Parathyroid adenoma (tissue), 2 donors: Measurements from ENCODE around the gene ILF3.

Source experiments
- H2AFZ ChIP-seq: fragments of 300-600 bp; sonication (generic); one replicate; pipeline ENCODE4 v1.7.0; 2017; ENCODE audit warnings: antibody characterized with exemption, mild to moderate bottlenecking
- H3K27ac ChIP-seq: fragments of 300-600 bp; sonication (generic); one replicate; pipeline ENCODE4 v1.7.0; 2017
- H3K27me3 ChIP-seq: fragments of 300-600 bp; sonication (generic); one replicate; pipeline ENCODE4 v1.7.0; 2017; ENCODE audit warnings: low read length; ENCODE audit not compliant: control insufficient read depth, insufficient read depth
- H3K36me3 ChIP-seq: fragments of 300-600 bp; sonication (generic); one replicate; pipeline ENCODE4 v1.7.0; 2017; ENCODE audit warnings: low read length; ENCODE audit not compliant: control insufficient read depth, insufficient read depth
- H3K4me1 ChIP-seq: fragments of 300-600 bp; sonication (generic); one replicate; pipeline ENCODE4 v1.7.0; 2017; ENCODE audit warnings: control low read depth
- H3K4me2 ChIP-seq: fragments of 300-600 bp; sonication (generic); one replicate; pipeline ENCODE4 v1.7.0; 2017; ENCODE audit warnings: low read length
- H3K4me3 ChIP-seq: fragments of 300-600 bp; sonication (generic); one replicate; pipeline ENCODE4 v1.7.0; 2017; ENCODE audit warnings: low read depth, low read length
- H3K79me2 ChIP-seq: fragments of 300-600 bp; sonication (generic); one replicate; pipeline ENCODE4 v1.7.0; 2017; ENCODE audit warnings: control low read depth
- H3K9ac ChIP-seq: fragments of 300-600 bp; sonication (generic); one replicate; pipeline ENCODE4 v1.7.0; 2017; ENCODE audit warnings: mild to moderate bottlenecking
- H3K9me3 ChIP-seq: fragments of 300-600 bp; sonication (generic); one replicate; pipeline ENCODE4 v1.7.0; 2017; ENCODE audit warnings: low read length; ENCODE audit not compliant: control insufficient read depth
- TF ChIP-seq, protein P1 (sequence below): fragments of 300-600 bp; sonication (generic); IDR thresholded peaks from one replicate; pipeline ENCODE4 v1.7.0; 2017; ENCODE audit warnings: antibody characterized with exemption, mild to moderate bottlenecking
- donor health status: primary hyperparathyroidism.

ILF3 gene

DNA sequence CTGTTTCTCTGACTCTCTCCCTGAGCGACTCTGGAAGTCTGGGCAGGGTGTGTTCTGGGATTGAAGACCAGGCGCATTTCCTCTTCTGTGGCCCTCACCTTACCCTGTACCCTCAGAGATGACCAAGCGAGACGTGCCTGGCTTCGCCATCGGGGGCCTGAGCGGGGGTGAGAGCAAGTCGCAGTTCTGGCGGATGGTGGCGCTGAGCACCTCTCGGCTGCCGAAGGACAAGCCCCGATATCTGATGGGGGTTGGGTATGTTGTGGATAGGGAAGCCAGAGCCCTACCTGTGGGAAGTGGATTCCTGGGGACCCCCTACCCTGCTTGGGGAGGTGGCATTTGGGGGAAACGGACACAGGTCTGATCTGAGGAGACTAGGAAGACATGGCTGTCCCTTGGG, 57.9 kb downstream of the ILF3 start:
- TF ChIP-seq, protein P1, sequence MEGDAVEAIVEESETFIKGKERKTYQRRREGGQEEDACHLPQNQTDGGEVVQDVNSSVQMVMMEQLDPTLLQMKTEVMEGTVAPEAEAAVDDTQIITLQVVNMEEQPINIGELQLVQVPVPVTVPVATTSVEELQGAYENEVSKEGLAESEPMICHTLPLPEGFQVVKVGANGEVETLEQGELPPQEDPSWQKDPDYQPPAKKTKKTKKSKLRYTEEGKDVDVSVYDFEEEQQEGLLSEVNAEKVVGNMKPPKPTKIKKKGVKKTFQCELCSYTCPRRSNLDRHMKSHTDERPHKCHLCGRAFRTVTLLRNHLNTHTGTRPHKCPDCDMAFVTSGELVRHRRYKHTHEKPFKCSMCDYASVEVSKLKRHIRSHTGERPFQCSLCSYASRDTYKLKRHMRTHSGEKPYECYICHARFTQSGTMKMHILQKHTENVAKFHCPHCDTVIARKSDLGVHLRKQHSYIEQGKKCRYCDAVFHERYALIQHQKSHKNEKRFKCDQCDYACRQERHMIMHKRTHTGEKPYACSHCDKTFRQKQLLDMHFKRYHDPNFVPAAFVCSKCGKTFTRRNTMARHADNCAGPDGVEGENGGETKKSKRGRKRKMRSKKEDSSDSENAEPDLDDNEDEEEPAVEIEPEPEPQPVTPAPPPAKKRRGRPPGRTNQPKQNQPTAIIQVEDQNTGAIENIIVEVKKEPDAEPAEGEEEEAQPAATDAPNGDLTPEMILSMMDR: no peak
- Histone ChIP-seq H3K79me2 (no peaks in the 10 kb centered on the region), H2AFZ (no peak overlapping the region), H3K4me3 (no peak overlapping the region), H3K4me1 (no peaks in the 10 kb centered on the region), H3K9me3 (no peaks in the 10 kb centered on the region), H3K27ac (no peak overlapping the region), H3K4me2 (no peak overlapping the region), H3K27me3 (no peaks in the 10 kb centered on the region), H3K36me3 (no peaks in the 10 kb centered on the region), H3K9ac (no peak overlapping the region)

DNA sequence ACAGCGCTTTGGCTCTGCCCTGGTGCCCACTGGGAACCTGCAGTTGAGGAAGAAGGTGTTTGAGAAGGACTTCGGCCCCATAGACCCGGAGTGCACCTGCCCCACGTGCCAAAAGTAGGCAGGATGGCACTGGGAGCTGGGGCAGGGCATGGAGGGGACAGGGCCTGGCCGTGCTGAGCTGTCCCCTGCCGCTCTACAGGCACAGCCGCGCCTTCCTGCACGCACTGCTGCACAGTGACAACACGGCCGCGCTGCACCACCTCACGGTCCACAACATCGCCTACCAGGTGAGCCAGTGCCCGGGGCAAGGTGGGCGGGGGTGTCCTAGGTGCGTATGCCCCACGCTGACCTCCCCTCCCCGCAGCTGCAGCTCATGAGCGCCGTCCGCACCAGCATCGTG, 58.6 kb downstream of the ILF3 start:
- Histone ChIP-seq H3K9me3 (no peaks in the 10 kb centered on the region), H3K79me2 (no peaks in the 10 kb centered on the region), H3K4me1 (no peaks in the 10 kb centered on the region), H3K4me2 (no peak overlapping the region), H3K36me3 (no peaks in the 10 kb centered on the region), H3K27ac (no peak overlapping the region), H2AFZ (no peak overlapping the region), H3K27me3 (no peaks in the 10 kb centered on the region), H3K4me3 (no peak overlapping the region), H3K9ac (no peak overlapping the region)
- TF ChIP-seq, protein P1: no peak

DNA sequence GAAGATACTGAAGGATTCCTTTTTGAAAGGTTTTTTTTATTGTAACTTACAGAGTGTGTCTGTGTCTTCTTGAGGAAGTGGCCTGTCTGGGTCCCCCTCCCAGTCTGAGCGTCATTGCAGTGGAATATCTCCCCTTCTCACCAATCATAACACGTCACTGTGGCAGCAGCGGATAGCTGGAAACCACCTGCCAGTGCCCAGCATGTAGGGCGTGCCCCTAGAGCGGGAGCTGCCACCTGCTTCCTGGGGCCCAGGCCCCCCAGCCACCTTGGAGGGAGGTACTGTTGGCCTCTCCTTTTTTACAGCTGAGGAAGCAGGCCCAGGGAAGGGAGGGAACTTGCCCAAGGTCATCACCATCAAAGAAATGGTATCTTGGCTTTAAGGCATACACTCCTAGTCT, 59.2 kb downstream of the ILF3 start:
- Histone ChIP-seq H3K27ac (no peak overlapping the region), H3K4me2 (no peak overlapping the region), H3K36me3 (no peaks in the 10 kb centered on the region), H3K9me3 (no peaks in the 10 kb centered on the region), H3K9ac (no peak overlapping the region), H2AFZ (no peak overlapping the region), H3K27me3 (no peaks in the 10 kb centered on the region), H3K79me2 (no peaks in the 10 kb centered on the region), H3K4me1 (no peaks in the 10 kb centered on the region), H3K4me3 (no peak overlapping the region)
- TF ChIP-seq, protein P1: no peak

DNA sequence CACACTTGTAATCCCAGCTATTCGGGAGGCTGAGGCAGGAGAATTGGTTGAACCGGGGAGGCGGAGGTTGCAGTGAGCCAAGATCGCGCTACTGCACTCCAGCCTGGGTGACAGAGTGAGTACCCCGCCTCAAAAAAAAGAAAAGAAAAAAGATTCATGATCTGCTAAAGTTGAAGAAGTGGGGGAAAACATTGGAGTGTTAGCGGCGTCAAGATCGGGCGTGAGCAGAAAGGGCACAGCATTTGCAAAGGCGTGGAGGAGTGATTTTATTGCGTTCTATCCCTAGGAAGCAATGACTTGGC, 62.9 kb downstream of the ILF3 start:
- Histone ChIP-seq H3K4me3 (peak overlapping the region; percentile 37), H3K79me2 (peaks cover 34% of the 10 kb centered on the region), H3K4me1 (peaks cover 8% of the 10 kb centered on the region), H2AFZ (peak overlapping the region; percentile 68), H3K9ac (no peak overlapping the region), H3K9me3 (no peaks in the 10 kb centered on the region), H3K36me3 (no peaks in the 10 kb centered on the region), H3K4me2 (peak overlapping the region; percentile 68), H3K27me3 (no peaks in the 10 kb centered on the region), H3K27ac (no peak overlapping the region)
- TF ChIP-seq, protein P1: no peak

DNA sequence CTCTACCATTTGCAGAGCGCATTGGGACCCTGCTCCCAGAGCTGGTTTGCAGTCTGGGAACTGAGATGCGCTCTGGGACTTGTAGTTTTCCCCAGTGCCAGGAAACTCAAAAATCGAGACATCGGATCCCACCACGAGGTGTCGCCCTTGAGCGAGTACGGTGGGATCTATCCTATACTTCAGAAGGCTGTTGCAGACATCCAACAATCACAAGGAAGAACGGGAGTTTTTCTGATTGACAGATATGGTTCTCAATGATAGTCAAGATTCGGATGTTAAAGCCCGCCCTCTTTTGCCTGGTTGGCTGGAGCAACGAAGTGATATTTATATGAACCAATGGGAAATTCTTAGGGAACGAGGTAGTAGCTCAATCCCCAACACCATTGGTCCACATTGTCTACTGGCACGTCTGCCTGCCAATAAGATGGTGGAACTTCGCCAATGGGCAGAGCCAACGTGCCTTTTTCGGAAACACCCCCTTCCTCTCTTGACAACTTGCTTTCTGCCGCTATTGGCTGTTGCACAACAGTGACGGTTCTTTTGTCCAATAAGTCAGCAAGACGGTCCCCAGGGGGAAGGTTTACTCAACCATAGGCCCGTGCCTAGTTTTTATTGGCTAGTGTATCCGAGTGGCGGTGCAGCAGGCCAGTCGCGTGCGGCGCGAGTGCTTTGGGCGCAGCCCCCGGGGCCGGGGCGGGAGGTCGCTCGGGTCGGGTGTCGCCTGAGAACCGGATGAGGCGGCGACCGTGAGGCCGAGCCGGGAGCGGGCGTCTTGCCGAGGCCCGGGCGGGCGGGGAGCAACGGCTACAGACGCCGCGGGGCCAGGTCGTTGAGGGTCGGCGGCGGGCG, 63.4 kb downstream of the ILF3 start, which contains the start of gene DNM2:
Gene DNM2 (plus strand): TSS at position 724 of the 849 bp plus-strand sequence. CDS start 164 bp downstream, outside the sequence.
- TF ChIP-seq, protein P1: peak; percentile 91
- peaks cover 40% of the 10 kb centered on the region for H3K79me2 ChIP-seq
- peak within 1 kb of the TSS; percentile 89 for H3K4me2 ChIP-seq
- peak within 1 kb of the TSS; percentile 80 for H2AFZ ChIP-seq
- H3K4me3 ChIP-seq: peak within 1 kb of the TSS; percentile 92
- peaks cover 8% of the 10 kb centered on the region for H3K4me1 ChIP-seq
- no peaks in the 10 kb centered on the region for H3K27me3 ChIP-seq
- H3K27ac ChIP-seq: peak within 1 kb of the TSS; percentile 78
- no peaks in the 10 kb centered on the region for H3K36me3 ChIP-seq
- H3K9ac ChIP-seq: peak within 1 kb of the TSS; percentile 81
- no peaks in the 10 kb centered on the region for H3K9me3 ChIP-seq
